Measurements from ENCODE around the gene ZCCHC8. TPM values are rescaled to one million over a fixed set of nuclear protein-coding genes. Genes with fewer than 3 reads are reported as not detected.
A peak's percentile ranks its signal among the peaks of the same experiment; 100 is the strongest.

ZCCHC8 gene
- total RNA-seq, 2 experiments from 2014 or later = 49.4 to 54.8 TPM

DNA sequence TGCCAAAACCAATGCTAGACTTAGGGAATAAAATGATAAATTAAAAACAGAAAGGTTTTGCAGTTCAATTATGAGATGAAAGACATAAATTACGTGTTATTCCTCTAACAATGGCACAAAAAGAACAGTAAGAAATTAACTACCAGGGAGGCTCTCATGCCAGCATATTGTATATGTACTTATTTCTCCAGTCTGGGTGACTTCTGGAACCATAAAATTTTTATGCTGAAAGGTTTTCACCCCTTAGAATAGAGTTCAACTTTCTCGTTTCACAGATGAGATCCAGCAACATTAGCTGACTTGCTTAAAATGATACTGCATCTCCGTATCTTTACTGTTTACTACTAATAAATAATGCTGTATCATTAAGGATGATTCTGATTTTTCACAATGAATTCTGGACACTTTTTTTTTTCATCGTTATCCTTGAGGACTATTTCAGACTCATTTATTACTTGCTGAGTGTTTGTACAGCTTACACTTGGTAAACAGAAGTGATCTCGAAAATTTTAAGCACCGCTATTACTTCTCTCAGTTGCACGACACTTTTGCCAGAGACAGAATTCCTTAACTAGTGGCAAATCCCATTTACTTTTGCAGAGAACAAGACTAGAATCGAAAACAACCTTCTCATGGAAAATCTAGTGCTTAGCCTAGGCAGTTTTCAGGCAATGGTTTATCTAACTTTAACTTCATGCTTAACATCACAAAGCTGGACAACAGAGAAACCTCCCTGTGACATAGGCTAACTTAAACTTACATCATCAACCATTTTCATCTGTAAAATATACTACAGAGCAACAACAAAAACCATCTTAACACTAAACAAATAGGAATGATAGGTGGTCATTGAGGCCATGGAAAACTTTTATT is 23.4 kb upstream of the ZCCHC8 start:
- Mint-ChIP-seq H3K4me3 (peak overlapping the region; percentile 90), H3K27me3 (no peaks in the 10 kb centered on the region), H3K27ac (no peak overlapping the region), H3K9me3 (no peaks in the 10 kb centered on the region), H3K4me1 (ENCODE audit: low read depth) (peaks cover 59% of the 10 kb centered on the region), H3K36me3 (ENCODE audit: low read depth) (peaks cover 60% of the 10 kb centered on the region)
- no peaks in the 10 kb centered on the region for H3K27me3 ChIP-seq (ENCODE audit: control insufficient read depth in 1 of 2, insufficient read depth in 2 of 2, low read length in 2 of 2)
- TF ChIP-seq, protein P1, sequence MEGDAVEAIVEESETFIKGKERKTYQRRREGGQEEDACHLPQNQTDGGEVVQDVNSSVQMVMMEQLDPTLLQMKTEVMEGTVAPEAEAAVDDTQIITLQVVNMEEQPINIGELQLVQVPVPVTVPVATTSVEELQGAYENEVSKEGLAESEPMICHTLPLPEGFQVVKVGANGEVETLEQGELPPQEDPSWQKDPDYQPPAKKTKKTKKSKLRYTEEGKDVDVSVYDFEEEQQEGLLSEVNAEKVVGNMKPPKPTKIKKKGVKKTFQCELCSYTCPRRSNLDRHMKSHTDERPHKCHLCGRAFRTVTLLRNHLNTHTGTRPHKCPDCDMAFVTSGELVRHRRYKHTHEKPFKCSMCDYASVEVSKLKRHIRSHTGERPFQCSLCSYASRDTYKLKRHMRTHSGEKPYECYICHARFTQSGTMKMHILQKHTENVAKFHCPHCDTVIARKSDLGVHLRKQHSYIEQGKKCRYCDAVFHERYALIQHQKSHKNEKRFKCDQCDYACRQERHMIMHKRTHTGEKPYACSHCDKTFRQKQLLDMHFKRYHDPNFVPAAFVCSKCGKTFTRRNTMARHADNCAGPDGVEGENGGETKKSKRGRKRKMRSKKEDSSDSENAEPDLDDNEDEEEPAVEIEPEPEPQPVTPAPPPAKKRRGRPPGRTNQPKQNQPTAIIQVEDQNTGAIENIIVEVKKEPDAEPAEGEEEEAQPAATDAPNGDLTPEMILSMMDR (IDR thresholded peaks at IDR 0.05) = no peak
- ChIA-PET CTCF (interaction anchor here (0.6 to 1.6 kb wide), 3 partner anchors 28 to 1057 kb away, joined by 3 to 4 read pairs (median 3); no protein-coding TSS in a partner anchor), POLR2A (interaction anchor here (0.6 to 8.9 kb wide), 5 partner anchors 11 to 361 kb away, joined by 3 to 208 read pairs (median 4); partner anchors contain the start of gene ZCCHC8)
- intact Hi-C loops (cut with DNase I, micrococcal nuclease) = loop anchor here in 1 of 2 experiments (10.0 kb wide), 1 partner anchor 451 kb away; the partner anchor contains the start of gene OGFOD2
- ATAC-seq (ENCODE audit: poor library complexity) (no peak), DNase-seq (no peak)
- H3K4me3 ChIP-seq (ENCODE audit: low read length) = peak overlapping the region; percentile 97
- H3K9me3 ChIP-seq (ENCODE audit: control insufficient read depth in 1 of 2, insufficient read depth in 1 of 2, low read length in 2 of 2) = no peaks in the 10 kb centered on the region
- peaks cover 24% of the 10 kb centered on the region for H3K4me1 ChIP-seq (ENCODE audit: insufficient read depth, low read length)
- H3K36me3 ChIP-seq (ENCODE audit: insufficient read depth, low read length) = peaks cover 58% of the 10 kb centered on the region
- no peak overlapping the region for H3K27ac ChIP-seq (ENCODE audit: low read depth in 1 of 2, low read length in 2 of 2)

DNA sequence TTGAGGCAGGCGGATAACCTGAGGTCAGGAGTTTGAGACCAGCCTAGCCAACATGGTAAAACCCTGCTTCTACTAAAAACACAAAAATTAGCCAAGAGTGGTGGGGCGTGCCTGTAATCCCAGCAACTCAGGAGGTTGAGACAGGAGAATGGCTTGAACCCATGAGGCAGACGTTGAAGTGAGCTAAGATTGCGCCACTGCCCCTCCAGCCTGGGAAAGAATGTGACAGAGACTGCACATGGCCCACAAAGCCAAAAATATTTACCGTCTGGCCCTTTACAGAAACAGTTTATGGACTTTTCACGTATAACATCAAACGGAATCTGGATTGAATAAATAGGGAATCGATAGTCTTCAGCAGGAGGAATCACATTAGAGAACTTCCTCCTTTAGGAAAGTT is 22.5 kb upstream of the ZCCHC8 start:
- Mint-ChIP-seq H3K27me3 (no peaks in the 10 kb centered on the region), H3K36me3 (ENCODE audit: low read depth) (peaks cover 68% of the 10 kb centered on the region), H3K9me3 (no peaks in the 10 kb centered on the region), H3K4me1 (ENCODE audit: low read depth) (peaks cover 64% of the 10 kb centered on the region), H3K4me3 (peak overlapping the region; percentile 90), H3K27ac (no peak overlapping the region)
- ATAC-seq (ENCODE audit: poor library complexity) = no peak
- ChIA-PET POLR2A (interaction anchor here (0.7 to 8.9 kb wide), 2 partner anchors 10 to 23 kb away, joined by 4 to 208 read pairs; partner anchors contain the start of gene ZCCHC8), CTCF (interaction anchor here (1.6 kb wide), 1 partner anchor 52 kb away, joined by 3 read pairs; no protein-coding TSS in a partner anchor)
- intact Hi-C loops (cut with DNase I, micrococcal nuclease) = loop anchor here in 1 of 2 experiments (10.0 kb wide), 1 partner anchor 452 kb away; the partner anchor contains the start of gene OGFOD2
- DNase-seq = no peak
- TF ChIP-seq, protein P1 (IDR thresholded peaks at IDR 0.05) = no peak
- H3K27ac ChIP-seq (ENCODE audit: low read depth in 1 of 2, low read length in 2 of 2) = peak overlapping the region in 1 of 2 donors; percentile 20
- H3K36me3 ChIP-seq (ENCODE audit: insufficient read depth, low read length) = peaks cover 66% of the 10 kb centered on the region
- no peaks in the 10 kb centered on the region for H3K27me3 ChIP-seq (ENCODE audit: control insufficient read depth in 1 of 2, insufficient read depth in 2 of 2, low read length in 2 of 2)
- H3K9me3 ChIP-seq (ENCODE audit: control insufficient read depth in 1 of 2, insufficient read depth in 1 of 2, low read length in 2 of 2) = no peaks in the 10 kb centered on the region
- peaks cover 24% of the 10 kb centered on the region for H3K4me1 ChIP-seq (ENCODE audit: insufficient read depth, low read length)
- H3K4me3 ChIP-seq (ENCODE audit: low read length) = peak overlapping the region; percentile 9

DNA sequence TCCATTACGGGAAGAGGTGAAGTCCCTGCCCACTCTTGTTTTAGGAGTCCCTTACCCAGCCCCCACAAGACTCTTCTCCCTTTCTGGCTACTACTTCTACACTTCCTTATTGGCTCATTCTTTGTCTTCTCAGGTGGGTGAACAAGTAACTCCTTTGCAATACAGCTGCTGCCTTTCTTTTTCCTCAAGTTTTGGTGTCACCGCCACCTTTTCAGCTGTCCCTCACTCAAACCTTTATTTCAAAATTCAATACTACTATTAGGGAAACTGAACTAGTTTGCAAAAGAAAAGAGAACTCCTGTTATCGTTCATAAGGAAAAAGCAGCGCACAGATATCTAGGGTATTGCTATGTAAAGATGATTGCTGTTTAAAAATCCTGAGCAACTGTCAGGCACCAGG is 19.9 kb upstream of the ZCCHC8 start:
- no peaks in the 10 kb centered on the region for H3K27me3 Mint-ChIP-seq
- Histone ChIP-seq H3K4me1 (ENCODE audit: insufficient read depth, low read length) (peaks cover 18% of the 10 kb centered on the region), H3K27ac (ENCODE audit: low read depth in 1 of 2, low read length in 2 of 2) (no peak overlapping the region), H3K36me3 (ENCODE audit: insufficient read depth, low read length) (peaks cover 91% of the 10 kb centered on the region), H3K27me3 (ENCODE audit: control insufficient read depth in 1 of 2, insufficient read depth in 2 of 2, low read length in 2 of 2) (no peaks in the 10 kb centered on the region), H3K4me3 (ENCODE audit: low read length) (no peak overlapping the region), H3K9me3 (ENCODE audit: control insufficient read depth in 1 of 2, insufficient read depth in 1 of 2, low read length in 2 of 2) (no peaks in the 10 kb centered on the region)
- H3K27ac Mint-ChIP-seq = no peak overlapping the region
- ATAC-seq (ENCODE audit: poor library complexity) (no peak), DNase-seq (no peak)
- ChIA-PET CTCF (no interaction called here), POLR2A (interaction anchor here (2.6 kb wide), 1 partner anchor 20 kb away, joined by 23 read pairs; the partner anchor contains the start of gene ZCCHC8)
- peaks cover 64% of the 10 kb centered on the region for H3K4me1 Mint-ChIP-seq (ENCODE audit: low read depth)
- no peak overlapping the region for H3K4me3 Mint-ChIP-seq
- TF ChIP-seq, protein P1 (IDR thresholded peaks at IDR 0.05) = no peak
- H3K9me3 Mint-ChIP-seq = no peaks in the 10 kb centered on the region
- intact Hi-C loops (cut with DNase I, micrococcal nuclease) = loop anchor here in 1 of 2 experiments (10.0 kb wide), 1 partner anchor 454 kb away; the partner anchor contains the start of gene OGFOD2
- peaks cover 94% of the 10 kb centered on the region for H3K36me3 Mint-ChIP-seq (ENCODE audit: low read depth)

All from CD4-positive, alpha-beta T cell (primary cell).